CD4-positive, CD25-positive, alpha-beta regulatory T cell (primary cell): Measurements from ENCODE around the gene ATP8A1. TPM values are rescaled to one million over a fixed set of nuclear protein-coding genes. Genes with fewer than 3 reads are reported as not detected.

Experiments used
- ATAC-seq, 2 donors: fragments of 150-1000 bp; cut with Tn5 transposase; one replicate each; pipeline ENCODE4 v1.10.0; 2021; ENCODE audit warnings: low read depth in 2 of 2, moderate number of reproducible peaks in 2 of 2, moderate library complexity in 1 of 2
- DNase-seq, 3 donors: peaks; one replicate each; pipeline versions ENCODE4 v3.0.0 to v3.0.0-alpha.2; 2012 to 2022; ENCODE audit warnings: mixed read lengths in 1 of 3
- H3K27ac ChIP-seq: one replicate; pipeline ENCODE4 v1.7.0; 2013; ENCODE audit warnings: mild to moderate bottlenecking, low read length; ENCODE audit not compliant: insufficient read depth, poor library complexity, severe bottlenecking
- H3K27me3 ChIP-seq: one replicate; pipeline ENCODE4 v1.7.0; 2013; ENCODE audit warnings: low read length; ENCODE audit not compliant: control insufficient read depth, insufficient read depth
- H3K36me3 ChIP-seq: one replicate; pipeline ENCODE4 v1.7.0; 2013; ENCODE audit warnings: mild to moderate bottlenecking, low read length, moderate library complexity; ENCODE audit not compliant: control insufficient read depth, insufficient read depth
- H3K4me1 ChIP-seq: 2 replicates; pipeline ENCODE4 v1.7.0; 2013; ENCODE audit warnings: mild to moderate bottlenecking, low read length; ENCODE audit not compliant: insufficient read depth, control insufficient read depth, poor library complexity, severe bottlenecking
- H3K4me3 ChIP-seq: one replicate; pipeline ENCODE4 v1.7.0; 2013; ENCODE audit warnings: low read depth, mild to moderate bottlenecking, low read length, moderate library complexity
- H3K9me3 ChIP-seq, 2 experiments: 1 replicate in 1 of 2; 2 replicates in 1 of 2; pipeline ENCODE4 v1.7.0; 2013; ENCODE audit warnings: low read length in 2 of 2, mild to moderate bottlenecking in 1 of 2, moderate library complexity in 1 of 2; ENCODE audit not compliant: control insufficient read depth in 2 of 2
- H3K27ac Mint-ChIP-seq, 3 donors: one replicate each; pipeline ENCODE4 v1.8.0; 2020 to 2022; ENCODE audit warnings: mild to moderate bottlenecking in 3 of 3, mixed read lengths in 3 of 3, moderate library complexity in 2 of 3
- H3K27me3 Mint-ChIP-seq: one replicate; pipeline ENCODE4 v1.8.0; 2022; ENCODE audit warnings: mild to moderate bottlenecking, mixed read lengths
- H3K36me3 Mint-ChIP-seq: one replicate; pipeline ENCODE4 v1.8.0; 2020; ENCODE audit warnings: mixed read lengths
- H3K4me1 Mint-ChIP-seq, 4 donors: one replicate each; pipeline ENCODE4 v1.8.0; 2020 to 2022; ENCODE audit warnings: mixed read lengths in 4 of 4, mild to moderate bottlenecking in 1 of 4
- H3K4me3 Mint-ChIP-seq, 4 donors: one replicate each; pipeline ENCODE4 v1.8.0; 2020 to 2022; ENCODE audit warnings: mild to moderate bottlenecking in 4 of 4, mixed read lengths in 4 of 4, moderate library complexity in 3 of 4
- H3K9me3 Mint-ChIP-seq, 7 donors: one replicate each; pipeline ENCODE4 v1.8.0; 2020 to 2022; ENCODE audit warnings: mixed read lengths in 7 of 7, mild to moderate bottlenecking in 3 of 7, moderate library complexity in 2 of 7
- polyA plus RNA-seq, 4 donors: library from polyadenylated mRNA; unstranded; fragments of 300-500 nt; fragmentation: Illumina TruSeq; gene quantifications; one replicate each; pipeline ENCODE4 v1.2.3, GENCODE V29; 2021
- total RNA-seq: library from RNA; stranded (reverse); gene quantifications from one replicate; pipeline ENCODE4 v1.2.3, GENCODE V29; 2022

ATP8A1 gene
- total and polyA plus RNA-seq, 5 donors from 2014 or later: 6.3 to 49.9 (median 8.1) TPM

- DNase-seq (peak in 2 of 3 donors; percentile 12 to 25), ATAC-seq (no peak)
- H3K9me3 Mint-ChIP-seq: peaks cover 0 to 1% (median 0%) of the 10 kb centered on the region in 7 donors
- peaks cover 68% of the 10 kb centered on the region for H3K27me3 Mint-ChIP-seq
- no peak overlapping the region for H3K27ac Mint-ChIP-seq
- H3K4me1 ChIP-seq: peaks cover 24% of the 10 kb centered on the region
- H3K27me3 ChIP-seq: peaks cover 40% of the 10 kb centered on the region
- H3K4me3 Mint-ChIP-seq: peak overlapping the region; percentile 79 to 90 (median 86)
- H3K36me3 ChIP-seq: no peaks in the 10 kb centered on the region
- H3K4me3 ChIP-seq: no peak overlapping the region
- no peaks in the 10 kb centered on the region for H3K9me3 ChIP-seq
- H3K4me1 Mint-ChIP-seq: peaks cover 6 to 31% (median 16%) of the 10 kb centered on the region in 4 donors
- H3K36me3 Mint-ChIP-seq: no peaks in the 10 kb centered on the region
- H3K27ac ChIP-seq: no peak overlapping the region
Measured at GRCh38 chr4:42397635-42398170, 259.2 kb downstream of the ATP8A1 start.

DNA sequence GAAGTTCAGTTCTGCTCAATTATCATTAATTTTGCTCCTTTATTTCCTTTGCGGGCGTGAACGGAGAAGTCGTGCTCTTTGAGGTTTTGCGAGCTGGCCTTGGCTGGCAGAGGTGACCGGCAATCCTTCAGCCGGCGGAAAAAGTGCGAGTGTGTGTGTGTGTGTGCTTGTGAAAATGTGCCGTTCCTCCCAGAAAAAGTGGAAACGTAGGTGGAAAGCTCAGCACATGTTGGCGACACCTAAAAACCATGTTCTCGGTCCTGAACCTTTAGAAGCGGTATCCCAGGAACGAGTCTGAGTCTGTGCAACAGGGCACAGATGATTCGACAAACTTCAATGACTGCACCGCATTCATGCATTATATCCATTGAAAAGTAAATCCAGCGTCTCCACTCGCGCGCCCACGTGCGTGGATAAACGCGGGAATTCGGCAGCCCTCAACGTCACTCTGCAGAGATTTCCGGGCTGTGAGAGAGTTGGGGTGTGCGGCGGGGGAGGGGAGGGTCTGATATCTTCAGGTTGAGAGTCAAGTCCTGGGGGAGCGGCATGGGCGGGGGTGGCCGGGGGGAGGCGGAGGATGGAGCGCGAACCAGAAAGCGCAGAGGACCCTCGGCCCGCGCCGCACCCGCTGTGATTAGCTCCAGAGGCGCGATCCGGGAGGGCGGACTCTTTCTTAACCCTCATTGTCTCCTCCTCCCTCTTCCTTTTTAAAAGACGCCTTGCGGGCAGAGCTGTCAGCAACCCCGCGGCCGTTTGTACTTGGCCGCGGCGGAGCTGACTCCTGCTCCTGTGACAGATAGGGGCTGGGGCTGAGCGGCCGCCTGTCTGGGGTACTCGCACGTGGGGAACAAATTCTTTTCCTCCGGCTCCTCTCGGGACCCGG, 259.9 kb downstream of the ATP8A1 start, which contains the start of gene SHISA3:
TSS of gene SHISA3 (plus strand) at position 737 of the 883 bp plus-strand sequence. CDS start 569 bp downstream, outside the sequence.
- Histone ChIP-seq H3K36me3 (no peaks in the 10 kb centered on the region), H3K27me3 (peaks cover 40% of the 10 kb centered on the region), H3K27ac (no peak within 1 kb of the TSS), H3K9me3 (no peaks in the 10 kb centered on the region), H3K4me1 (peaks cover 24% of the 10 kb centered on the region), H3K4me3 (peak within 1 kb of the TSS; percentile 53)
- H3K9me3 Mint-ChIP-seq: peaks cover 0 to 1% (median 0%) of the 10 kb centered on the region in 7 donors
- peak in 1 of 3 donors; percentile 46 for DNase-seq
- H3K4me3 Mint-ChIP-seq: peak within 1 kb of the TSS; percentile 79 to 90 (median 86)
- H3K27me3 Mint-ChIP-seq: peaks cover 67% of the 10 kb centered on the region
- H3K4me1 Mint-ChIP-seq: peaks cover 6 to 31% (median 16%) of the 10 kb centered on the region in 4 donors
- H3K36me3 Mint-ChIP-seq: no peaks in the 10 kb centered on the region
- ATAC-seq: no peak
- no peak within 1 kb of the TSS for H3K27ac Mint-ChIP-seq

DNA sequence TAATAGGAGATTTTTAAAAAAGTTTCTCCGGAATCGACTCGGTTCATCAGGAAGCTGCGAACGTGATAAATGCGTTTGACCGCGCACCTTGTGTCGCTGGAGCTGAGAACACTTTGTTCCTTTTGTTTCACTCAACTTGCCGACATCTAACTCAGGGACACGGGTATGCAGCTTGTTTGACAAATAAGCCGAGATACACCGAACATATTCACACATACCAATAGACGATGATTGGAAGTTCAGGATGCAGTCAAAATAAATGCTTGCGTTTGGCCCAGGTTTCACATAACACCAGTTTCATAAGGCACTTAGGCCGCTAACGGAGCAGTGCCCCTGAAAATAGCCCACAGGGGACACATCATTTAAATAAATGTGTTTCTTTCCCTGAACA, 260.5 kb downstream of the ATP8A1 start:
- no peak overlapping the region for H3K4me3 ChIP-seq
- DNase-seq: peak in 1 of 3 donors; percentile 8
- ATAC-seq: no peak
- H3K27me3 Mint-ChIP-seq: peaks cover 62% of the 10 kb centered on the region
- H3K27ac Mint-ChIP-seq: no peak overlapping the region
- no peaks in the 10 kb centered on the region for H3K9me3 ChIP-seq
- H3K4me1 Mint-ChIP-seq: peaks cover 6 to 31% (median 16%) of the 10 kb centered on the region in 4 donors
- no peak overlapping the region for H3K27ac ChIP-seq
- peaks cover 0 to 1% (median 0%) of the 10 kb centered on the region in 7 donors for H3K9me3 Mint-ChIP-seq
- H3K36me3 ChIP-seq: no peaks in the 10 kb centered on the region
- no peaks in the 10 kb centered on the region for H3K36me3 Mint-ChIP-seq
- peaks cover 37% of the 10 kb centered on the region for H3K27me3 ChIP-seq
- H3K4me1 ChIP-seq: peaks cover 24% of the 10 kb centered on the region
- peak overlapping the region; percentile 79 to 90 (median 86) for H3K4me3 Mint-ChIP-seq

DNA sequence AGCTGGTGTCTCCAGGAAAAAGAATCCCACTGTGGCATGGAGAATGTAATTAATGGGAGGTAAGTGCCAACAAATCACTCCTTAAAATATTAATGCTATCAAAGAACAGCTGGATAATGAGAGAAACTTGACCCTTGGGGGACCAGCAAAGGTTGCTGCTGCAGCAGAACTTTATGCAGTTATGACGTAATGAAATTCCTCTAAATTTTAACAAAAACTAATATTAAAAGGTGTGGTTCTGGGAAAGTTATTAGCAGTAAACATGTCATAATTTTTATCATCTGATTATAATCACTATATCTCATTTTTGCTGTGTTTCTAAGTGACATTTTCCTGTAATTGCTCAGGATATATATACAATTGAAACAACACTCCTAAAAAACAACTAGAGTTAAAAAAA, 261.3 kb downstream of the ATP8A1 start:
- Histone ChIP-seq H3K27me3 (peaks cover 33% of the 10 kb centered on the region), H3K4me3 (no peak overlapping the region), H3K4me1 (peaks cover 24% of the 10 kb centered on the region), H3K36me3 (no peaks in the 10 kb centered on the region), H3K9me3 (no peaks in the 10 kb centered on the region), H3K27ac (no peak overlapping the region)
- DNase-seq (no peak), ATAC-seq (no peak)
- Mint-ChIP-seq H3K27ac (no peak overlapping the region), H3K27me3 (peaks cover 59% of the 10 kb centered on the region), H3K4me1 (peaks cover 6 to 31% (median 16%) of the 10 kb centered on the region in 4 donors), H3K4me3 (no peak overlapping the region), H3K36me3 (no peaks in the 10 kb centered on the region), H3K9me3 (peaks cover 0 to 1% (median 0%) of the 10 kb centered on the region in 7 donors)

GRCh38 chr4:42392436-42392835, 264.5 kb downstream of the ATP8A1 start:
- Mint-ChIP-seq H3K36me3 (no peaks in the 10 kb centered on the region), H3K4me1 (peaks cover 6 to 12% (median 8%) of the 10 kb centered on the region in 4 donors), H3K27ac (no peak overlapping the region), H3K9me3 (peaks cover 0 to 1% (median 0%) of the 10 kb centered on the region in 7 donors), H3K4me3 (no peak overlapping the region), H3K27me3 (peaks cover 33% of the 10 kb centered on the region)
- H3K4me1 ChIP-seq: peaks cover 10% of the 10 kb centered on the region
- no peak overlapping the region for H3K4me3 ChIP-seq
- H3K36me3 ChIP-seq: no peaks in the 10 kb centered on the region
- H3K27ac ChIP-seq: no peak overlapping the region
- peaks cover 21% of the 10 kb centered on the region for H3K27me3 ChIP-seq
- ATAC-seq (no peak), DNase-seq (no peak)
- H3K9me3 ChIP-seq: no peaks in the 10 kb centered on the region

DNA sequence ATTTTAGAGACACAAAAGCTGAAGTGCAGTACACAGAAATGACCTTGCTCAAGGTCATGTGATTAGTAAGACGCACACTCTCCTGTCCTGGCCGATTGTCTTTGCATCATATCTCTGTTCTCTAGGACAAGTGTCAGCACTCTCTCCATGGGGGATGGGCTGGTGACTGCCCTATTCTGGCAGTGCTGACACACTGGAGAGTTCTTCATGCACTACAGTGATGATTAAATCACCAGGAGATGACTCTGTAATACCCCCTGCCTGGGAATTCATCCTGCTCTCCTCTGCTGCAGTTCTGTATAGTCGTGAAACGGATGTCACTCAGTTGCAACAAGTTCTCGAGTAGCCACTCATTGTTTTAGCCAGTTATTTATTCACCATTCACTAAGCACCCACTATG, 264.9 kb downstream of the ATP8A1 start:
- H3K4me3 ChIP-seq: no peak overlapping the region
- no peak overlapping the region for H3K27ac ChIP-seq
- no peak overlapping the region for H3K4me3 Mint-ChIP-seq
- H3K4me1 ChIP-seq: peaks cover 7% of the 10 kb centered on the region
- peaks cover 6 to 8% (median 7%) of the 10 kb centered on the region in 4 donors for H3K4me1 Mint-ChIP-seq
- H3K27me3 ChIP-seq: peaks cover 21% of the 10 kb centered on the region
- H3K27ac Mint-ChIP-seq: no peak overlapping the region
- H3K36me3 ChIP-seq: no peaks in the 10 kb centered on the region
- H3K9me3 ChIP-seq: no peaks in the 10 kb centered on the region
- H3K9me3 Mint-ChIP-seq: no peaks in the 10 kb centered on the region
- peaks cover 28% of the 10 kb centered on the region for H3K27me3 Mint-ChIP-seq
- DNase-seq (no peak), ATAC-seq (no peak)
- no peaks in the 10 kb centered on the region for H3K36me3 Mint-ChIP-seq

- Histone ChIP-seq H3K36me3 (no peaks in the 10 kb centered on the region), H3K27ac (no peak overlapping the region), H3K4me1 (peaks cover under 1% of the 10 kb centered on the region), H3K9me3 (no peaks in the 10 kb centered on the region), H3K4me3 (no peak overlapping the region), H3K27me3 (peaks cover 15% of the 10 kb centered on the region)
- DNase-seq: no peak
- no peak overlapping the region for H3K27ac Mint-ChIP-seq
- peaks cover 21% of the 10 kb centered on the region for H3K27me3 Mint-ChIP-seq
- H3K4me1 Mint-ChIP-seq: peaks cover 0 to 1% (median under 1%) of the 10 kb centered on the region in 4 donors
- ATAC-seq: no peak
- no peaks in the 10 kb centered on the region for H3K36me3 Mint-ChIP-seq
- H3K9me3 Mint-ChIP-seq: peaks cover 0 to 2% (median 0%) of the 10 kb centered on the region in 7 donors
- H3K4me3 Mint-ChIP-seq: no peak overlapping the region
Measured at GRCh38 chr4:42391355-42391664, 265.6 kb downstream of the ATP8A1 start.
